Vagina (tissue), 2 donors: Measurements from ENCODE around the gene VPS33B. TPM values are rescaled to one million over a fixed set of nuclear protein-coding genes. Genes with fewer than 3 reads are reported as not detected.

Source experiments
- DNase-seq, 2 donors: peaks; one replicate each; pipeline ENCODE4 v3.0.0-alpha.2; 2017; ENCODE audit errors: extremely low spot score in 2 of 2
- H3K27ac ChIP-seq: fragments of 200-600 bp; sonication (generic); one replicate; pipeline ENCODE4 v1.5.1; 2019
- H3K27me3 ChIP-seq: fragments of 200-600 bp; sonication (generic); one replicate; pipeline ENCODE4 v1.5.1; 2019
- H3K36me3 ChIP-seq, 2 donors: fragments of 200-600 bp; sonication (generic); one replicate each; pipeline ENCODE4 v1.5.1; 2017 to 2019
- H3K4me1 ChIP-seq: fragments of 200-600 bp; sonication (generic); one replicate; pipeline ENCODE4 v1.5.1; 2019
- H3K4me3 ChIP-seq, 2 donors: fragments of 200-600 bp; sonication (generic); 1 replicate in 1 of 2; 2 replicates in 1 of 2; pipeline ENCODE4 v1.5.1; 2016 to 2019
- H3K9me3 ChIP-seq: fragments of 200-600 bp; sonication (generic); one replicate; pipeline ENCODE4 v1.5.1; 2019
- POLR2A ChIP-seq, 2 donors: fragments of 450-650 bp; IDR thresholded peaks; one replicate each; pipeline ENCODE4 v1.6.1; 2017; ENCODE audit warnings: antibody characterized with exemption in 2 of 2, mild to moderate bottlenecking in 2 of 2, moderate library complexity in 2 of 2
- POLR2AphosphoS5 ChIP-seq, 2 donors: sonication (generic); formaldehyde crosslinking; IDR thresholded peaks; one replicate each; pipeline ENCODE4 v1.9.0; 2017; ENCODE audit warnings: antibody characterized with exemption in 2 of 2, mild to moderate bottlenecking in 2 of 2, low read depth in 1 of 2; ENCODE audit not compliant: insufficient read depth in 1 of 2
- intact Hi-C: fragments of 100-400 bp; cut with DNase I; formaldehyde crosslinking; loops from one replicate; pipeline ENCODE4 v1.15.1; 2023
- total RNA-seq: library from RNA; depleted of rRNA; stranded (reverse); fragments of >200 nt; gene quantifications from one replicate; pipeline ENCODE4 v1.2.3, GENCODE V29; 2016
- TF ChIP-seq, protein P1 (sequence below), 3 experiments: fragments of 450-650 bp in 2 of 3; fragments of 200-600 bp in 1 of 3; sonication (generic) in 1 of 3; IDR thresholded peaks; one replicate each; pipeline ENCODE4 v1.5.1; 2017 to 2019; ENCODE audit warnings: antibody characterized with exemption in 3 of 3, mild to moderate bottlenecking in 2 of 3, moderate library complexity in 2 of 3

The VPS33B gene
- total RNA-seq, 1 donor from 2014 or later, result 16.5 TPM

DNA sequence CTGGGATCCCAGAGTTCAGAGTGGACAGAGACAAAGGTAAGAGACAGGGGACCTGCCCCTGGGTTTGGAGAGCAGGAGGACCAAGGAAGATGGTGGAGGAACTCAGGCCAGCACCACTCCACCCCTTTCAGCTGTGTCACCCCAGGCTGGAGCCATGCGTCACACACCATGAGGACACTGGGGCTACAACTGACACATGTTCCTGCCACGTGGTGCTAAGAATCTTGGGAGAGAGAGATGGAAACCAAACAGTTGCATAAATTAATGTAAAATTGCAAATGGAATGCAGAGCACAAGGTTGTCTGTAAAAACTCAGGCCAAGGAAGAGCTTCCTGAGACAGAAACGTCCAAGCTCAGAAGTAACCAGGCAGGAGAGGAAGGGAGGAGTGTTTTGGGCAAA lies 22.7 kb upstream of the VPS33B start:
- H3K27me3 ChIP-seq, result no peaks in the 10 kb centered on the region
- intact Hi-C loops, result no loop called here
- H3K36me3 ChIP-seq, result no peaks in the 10 kb centered on the region
- H3K27ac ChIP-seq, result no peak overlapping the region
- DNase-seq, result no peak
- H3K4me1 ChIP-seq, result no peaks in the 10 kb centered on the region
- no peaks in the 10 kb centered on the region for H3K9me3 ChIP-seq
- TF ChIP-seq POLR2A (IDR thresholded peaks at IDR 0.05), result no peak
- TF ChIP-seq, protein P1, sequence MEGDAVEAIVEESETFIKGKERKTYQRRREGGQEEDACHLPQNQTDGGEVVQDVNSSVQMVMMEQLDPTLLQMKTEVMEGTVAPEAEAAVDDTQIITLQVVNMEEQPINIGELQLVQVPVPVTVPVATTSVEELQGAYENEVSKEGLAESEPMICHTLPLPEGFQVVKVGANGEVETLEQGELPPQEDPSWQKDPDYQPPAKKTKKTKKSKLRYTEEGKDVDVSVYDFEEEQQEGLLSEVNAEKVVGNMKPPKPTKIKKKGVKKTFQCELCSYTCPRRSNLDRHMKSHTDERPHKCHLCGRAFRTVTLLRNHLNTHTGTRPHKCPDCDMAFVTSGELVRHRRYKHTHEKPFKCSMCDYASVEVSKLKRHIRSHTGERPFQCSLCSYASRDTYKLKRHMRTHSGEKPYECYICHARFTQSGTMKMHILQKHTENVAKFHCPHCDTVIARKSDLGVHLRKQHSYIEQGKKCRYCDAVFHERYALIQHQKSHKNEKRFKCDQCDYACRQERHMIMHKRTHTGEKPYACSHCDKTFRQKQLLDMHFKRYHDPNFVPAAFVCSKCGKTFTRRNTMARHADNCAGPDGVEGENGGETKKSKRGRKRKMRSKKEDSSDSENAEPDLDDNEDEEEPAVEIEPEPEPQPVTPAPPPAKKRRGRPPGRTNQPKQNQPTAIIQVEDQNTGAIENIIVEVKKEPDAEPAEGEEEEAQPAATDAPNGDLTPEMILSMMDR (IDR thresholded peaks at IDR 0.05), result no peak
- no peak for TF ChIP-seq POLR2AphosphoS5 (IDR thresholded peaks at IDR 0.05; ENCODE audit: insufficient read depth in 1 of 2, low read depth in 1 of 2)
- no peak overlapping the region for H3K4me3 ChIP-seq

DNA sequence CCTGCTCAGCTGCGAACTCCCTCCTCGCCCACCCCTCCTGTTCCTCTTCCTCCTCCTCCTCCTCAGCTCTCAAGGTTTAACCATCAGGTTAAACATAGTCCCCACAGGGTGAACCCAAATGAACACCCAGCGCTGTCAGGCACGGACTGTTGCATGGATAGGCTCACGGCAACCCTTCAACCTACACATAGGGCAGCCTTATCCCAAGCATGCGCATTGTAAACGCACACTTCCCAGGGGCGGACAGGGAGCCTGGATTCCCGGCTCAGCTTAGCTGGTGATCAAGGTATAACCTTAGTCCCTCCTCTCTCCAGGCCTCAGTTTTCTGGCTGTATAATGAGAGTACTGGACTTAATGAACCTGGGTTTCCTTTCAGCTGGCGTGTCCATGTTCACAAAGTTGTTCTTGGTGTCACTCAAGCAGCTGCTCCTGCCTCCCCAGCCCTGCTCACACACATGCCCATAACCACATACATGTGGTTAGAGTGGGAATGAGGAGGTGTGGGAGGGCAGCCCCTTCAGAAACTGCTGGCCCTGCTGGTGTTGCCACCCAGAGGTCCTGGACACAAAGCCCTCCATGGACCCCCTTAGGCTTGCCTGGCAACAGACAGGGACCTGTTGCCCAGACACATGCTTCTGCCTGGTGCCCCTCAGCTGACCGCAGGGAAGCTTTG lies 20.9 kb upstream of the VPS33B start:
- no peaks in the 10 kb centered on the region for H3K4me1 ChIP-seq
- intact Hi-C loops, result no loop called here
- no peak for DNase-seq

DNA sequence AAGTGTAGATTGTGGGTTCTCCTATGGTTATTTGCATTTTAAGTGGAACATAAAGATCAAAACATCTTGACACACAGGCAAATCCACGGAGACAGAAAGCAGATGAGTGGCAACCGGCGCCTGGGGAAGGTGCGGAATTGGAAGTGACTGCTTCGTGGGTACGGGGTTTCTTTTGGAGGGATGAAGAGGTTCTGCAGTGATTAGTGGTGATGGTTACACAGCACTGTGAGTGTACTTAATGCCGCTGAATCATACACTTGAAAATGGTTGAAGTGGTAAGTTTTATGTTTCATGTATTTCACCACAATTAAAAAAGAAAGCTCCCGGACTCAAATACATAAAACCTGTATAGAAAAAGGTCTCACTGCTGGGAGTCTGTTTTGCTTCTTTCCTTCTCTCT lies 18.5 kb upstream of the VPS33B start:
- Histone ChIP-seq H3K27ac (no peak overlapping the region), H3K27me3 (no peaks in the 10 kb centered on the region), H3K9me3 (no peaks in the 10 kb centered on the region), H3K36me3 (no peaks in the 10 kb centered on the region), H3K4me1 (no peaks in the 10 kb centered on the region), H3K4me3 (no peak overlapping the region)
- DNase-seq, result no peak
- TF ChIP-seq POLR2A (IDR thresholded peaks at IDR 0.05), result no peak
- TF ChIP-seq, protein P1 (IDR thresholded peaks at IDR 0.05), result no peak
- no peak for TF ChIP-seq POLR2AphosphoS5 (IDR thresholded peaks at IDR 0.05; ENCODE audit: insufficient read depth in 1 of 2, low read depth in 1 of 2)
- intact Hi-C loops, result no loop called here

More for the DNA sequence above, 20.9 kb upstream of the VPS33B start:
- no peak overlapping the region for H3K27ac ChIP-seq
- no peak overlapping the region for H3K4me3 ChIP-seq
- TF ChIP-seq POLR2AphosphoS5 (IDR thresholded peaks at IDR 0.05; ENCODE audit: insufficient read depth in 1 of 2, low read depth in 1 of 2) (no peak), POLR2A (IDR thresholded peaks at IDR 0.05) (no peak)
- TF ChIP-seq, protein P1 (IDR thresholded peaks at IDR 0.05), result no peak
- no peaks in the 10 kb centered on the region for H3K9me3 ChIP-seq
- H3K27me3 ChIP-seq, result no peaks in the 10 kb centered on the region
- no peaks in the 10 kb centered on the region for H3K36me3 ChIP-seq

DNA sequence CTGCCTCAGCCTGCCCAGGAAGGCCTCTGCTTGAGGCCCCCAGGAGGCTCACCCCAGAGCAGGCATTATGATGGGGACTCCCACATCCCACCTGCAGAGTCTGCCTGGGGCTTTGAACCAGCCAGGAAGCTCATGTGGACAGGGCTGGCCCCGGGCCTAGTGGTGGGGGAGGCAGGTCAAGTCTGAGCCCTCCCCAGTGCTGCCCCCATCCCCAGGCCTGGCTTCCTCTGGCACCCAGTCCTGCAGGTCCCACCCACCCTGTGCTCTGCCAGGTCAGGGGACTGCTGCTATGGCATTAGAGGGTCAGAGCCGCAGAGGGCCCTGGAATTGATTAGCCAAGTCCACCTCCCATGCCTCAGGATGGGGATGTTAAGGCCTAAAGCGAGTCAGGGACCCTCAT lies 17.6 kb upstream of the VPS33B start:
- intact Hi-C loops, result no loop called here
- DNase-seq, result no peak

More for the DNA sequence above, 17.6 kb upstream of the VPS33B start:
- TF ChIP-seq POLR2A (IDR thresholded peaks at IDR 0.05) (no peak), POLR2AphosphoS5 (IDR thresholded peaks at IDR 0.05; ENCODE audit: insufficient read depth in 1 of 2, low read depth in 1 of 2) (no peak)
- TF ChIP-seq, protein P1 (IDR thresholded peaks at IDR 0.05), result no peak
- no peaks in the 10 kb centered on the region for H3K36me3 ChIP-seq
- H3K4me3 ChIP-seq, result no peak overlapping the region
- H3K9me3 ChIP-seq, result no peaks in the 10 kb centered on the region
- H3K27ac ChIP-seq, result no peak overlapping the region
- H3K27me3 ChIP-seq, result no peaks in the 10 kb centered on the region
- no peaks in the 10 kb centered on the region for H3K4me1 ChIP-seq
